ENCODE results near the gene DAB1.

DAB1 gene

DNA sequence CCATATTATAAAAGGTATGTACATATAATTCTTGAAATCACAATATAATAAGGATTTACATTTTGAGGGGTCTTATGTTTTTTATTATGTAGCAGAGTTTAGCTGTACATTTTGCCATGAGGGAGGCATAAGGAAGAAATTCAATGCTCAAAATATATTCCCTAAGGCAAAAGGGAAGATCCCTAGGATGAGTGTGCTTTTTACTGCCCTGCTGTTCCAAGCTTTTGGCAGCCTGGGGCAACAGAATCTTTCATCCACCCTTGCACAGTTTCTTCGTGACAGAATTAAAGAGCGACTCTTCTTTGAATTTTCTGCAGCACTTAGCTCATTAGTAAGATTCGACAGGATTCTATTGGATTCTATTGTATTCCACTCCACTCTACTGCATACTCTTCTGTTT is 39.5 kb upstream of the DAB1 start:
- H3K79me2 ChIP-seq (ENCODE audit: insufficient read depth, low read length) = no peaks in the 10 kb centered on the region
- no peak overlapping the region for H3K9ac ChIP-seq (ENCODE audit: low read length)
- H3K27me3 ChIP-seq (ENCODE audit: low read length) = no peaks in the 10 kb centered on the region
- H3F3A ChIP-seq (ENCODE audit: insufficient read depth) = no peaks in the 10 kb centered on the region
- H4K20me1 ChIP-seq (ENCODE audit: low read depth, low read length) = no peaks in the 10 kb centered on the region
- H3K4me3 ChIP-seq (ENCODE audit: insufficient read depth, low read length, poor library complexity, severe bottlenecking) = no peak overlapping the region
- H3K9me3 ChIP-seq (ENCODE audit: insufficient read depth, low read length) = no peaks in the 10 kb centered on the region
- no peaks in the 10 kb centered on the region for H3K9me2 ChIP-seq (replicated peaks; ENCODE audit: insufficient read depth, low read length)
- no peak overlapping the region for H3K4me2 ChIP-seq (ENCODE audit: low read depth, low read length, poor library complexity, severe bottlenecking)
- no peak overlapping the region for H3K27ac ChIP-seq (ENCODE audit: low read depth, low read length)
- TF ChIP-seq, protein P1, sequence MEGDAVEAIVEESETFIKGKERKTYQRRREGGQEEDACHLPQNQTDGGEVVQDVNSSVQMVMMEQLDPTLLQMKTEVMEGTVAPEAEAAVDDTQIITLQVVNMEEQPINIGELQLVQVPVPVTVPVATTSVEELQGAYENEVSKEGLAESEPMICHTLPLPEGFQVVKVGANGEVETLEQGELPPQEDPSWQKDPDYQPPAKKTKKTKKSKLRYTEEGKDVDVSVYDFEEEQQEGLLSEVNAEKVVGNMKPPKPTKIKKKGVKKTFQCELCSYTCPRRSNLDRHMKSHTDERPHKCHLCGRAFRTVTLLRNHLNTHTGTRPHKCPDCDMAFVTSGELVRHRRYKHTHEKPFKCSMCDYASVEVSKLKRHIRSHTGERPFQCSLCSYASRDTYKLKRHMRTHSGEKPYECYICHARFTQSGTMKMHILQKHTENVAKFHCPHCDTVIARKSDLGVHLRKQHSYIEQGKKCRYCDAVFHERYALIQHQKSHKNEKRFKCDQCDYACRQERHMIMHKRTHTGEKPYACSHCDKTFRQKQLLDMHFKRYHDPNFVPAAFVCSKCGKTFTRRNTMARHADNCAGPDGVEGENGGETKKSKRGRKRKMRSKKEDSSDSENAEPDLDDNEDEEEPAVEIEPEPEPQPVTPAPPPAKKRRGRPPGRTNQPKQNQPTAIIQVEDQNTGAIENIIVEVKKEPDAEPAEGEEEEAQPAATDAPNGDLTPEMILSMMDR (IDR thresholded peaks at IDR 0.05; ENCODE audit: insufficient read depth, low read length, poor library complexity, severe bottlenecking) = no peak
- TF ChIP-seq EZH2phosphoT487 (conservative IDR thresholded peaks at IDR 0.05; ENCODE audit: low read length) = no peak
- no peak overlapping the region for H2AFZ ChIP-seq (ENCODE audit: low read depth, low read length, severe bottlenecking)
- H3K36me3 ChIP-seq (ENCODE audit: low read length) = no peaks in the 10 kb centered on the region

DNA sequence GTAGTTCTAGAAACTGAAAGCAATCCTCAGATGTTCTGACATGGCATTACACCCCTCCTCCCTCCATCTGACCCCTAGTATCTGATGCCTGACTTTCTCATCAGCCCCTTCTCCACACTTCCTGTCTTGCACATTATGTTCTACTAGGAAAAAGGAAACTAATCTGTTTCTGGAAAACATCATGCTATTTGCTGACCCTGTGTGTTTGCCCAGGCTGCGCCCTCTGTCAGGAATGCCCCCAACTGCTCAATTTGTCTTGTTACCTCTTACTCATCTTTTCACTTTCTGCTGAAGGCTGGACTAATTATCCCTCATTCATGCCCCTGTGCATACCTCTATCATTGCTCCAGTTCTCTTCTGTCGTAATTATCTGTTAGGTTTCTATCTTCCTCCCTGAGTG is 37.5 kb upstream of the DAB1 start:
- Histone ChIP-seq H3K27ac (ENCODE audit: low read depth, low read length) (no peak overlapping the region), H3K4me2 (ENCODE audit: low read depth, low read length, poor library complexity, severe bottlenecking) (no peak overlapping the region), H3K9me3 (ENCODE audit: insufficient read depth, low read length) (no peaks in the 10 kb centered on the region), H3K27me3 (ENCODE audit: low read length) (no peaks in the 10 kb centered on the region), H3K36me3 (ENCODE audit: low read length) (no peaks in the 10 kb centered on the region), H3K4me3 (ENCODE audit: insufficient read depth, low read length, poor library complexity, severe bottlenecking) (no peak overlapping the region), H4K20me1 (ENCODE audit: low read depth, low read length) (no peaks in the 10 kb centered on the region), H3F3A (ENCODE audit: insufficient read depth) (no peaks in the 10 kb centered on the region), H3K9me2 (replicated peaks; ENCODE audit: insufficient read depth, low read length) (no peaks in the 10 kb centered on the region), H3K79me2 (ENCODE audit: insufficient read depth, low read length) (no peaks in the 10 kb centered on the region), H3K9ac (ENCODE audit: low read length) (no peak overlapping the region), H2AFZ (ENCODE audit: low read depth, low read length, severe bottlenecking) (no peak overlapping the region)
- TF ChIP-seq, protein P1 (IDR thresholded peaks at IDR 0.05; ENCODE audit: insufficient read depth, low read length, poor library complexity, severe bottlenecking) = no peak
- TF ChIP-seq EZH2phosphoT487 (conservative IDR thresholded peaks at IDR 0.05; ENCODE audit: low read length) = no peak

- no peaks in the 10 kb centered on the region for H3K27me3 ChIP-seq (ENCODE audit: low read length)
- H3K36me3 ChIP-seq (ENCODE audit: low read length) = no peaks in the 10 kb centered on the region
- H3K79me2 ChIP-seq (ENCODE audit: insufficient read depth, low read length) = no peaks in the 10 kb centered on the region
- H4K20me1 ChIP-seq (ENCODE audit: low read depth, low read length) = no peaks in the 10 kb centered on the region
- no peak overlapping the region for H3K9ac ChIP-seq (ENCODE audit: low read length)
- no peaks in the 10 kb centered on the region for H3K9me3 ChIP-seq (ENCODE audit: insufficient read depth, low read length)
- no peak overlapping the region for H3K4me2 ChIP-seq (ENCODE audit: low read depth, low read length, poor library complexity, severe bottlenecking)
- H3F3A ChIP-seq (ENCODE audit: insufficient read depth) = no peaks in the 10 kb centered on the region
- no peak overlapping the region for H2AFZ ChIP-seq (ENCODE audit: low read depth, low read length, severe bottlenecking)
- no peaks in the 10 kb centered on the region for H3K9me2 ChIP-seq (replicated peaks; ENCODE audit: insufficient read depth, low read length)
- no peak overlapping the region for H3K27ac ChIP-seq (ENCODE audit: low read depth, low read length)
- no peak for TF ChIP-seq EZH2phosphoT487 (conservative IDR thresholded peaks at IDR 0.05; ENCODE audit: low read length)
- TF ChIP-seq, protein P1 (IDR thresholded peaks at IDR 0.05; ENCODE audit: insufficient read depth, low read length, poor library complexity, severe bottlenecking) = no peak
- H3K4me3 ChIP-seq (ENCODE audit: insufficient read depth, low read length, poor library complexity, severe bottlenecking) = no peak overlapping the region
These were observed 27.7 kb upstream of the DAB1 start for GRCh38 chr1:57451516-57451915.
